HG03342 (cell line): ENCODE data around the gene ZNF433.
"Not testable (repeated sequence)": the region's sequence is repeated elsewhere in the genome, so short reads cannot be mapped to it uniquely, and the experiment has no call there.

ENCODE experiments used
- ATAC-seq: cut with Tn5 transposase; IDR thresholded peaks from one replicate; pipeline ENCODE4 v1.9.1; 2021; ENCODE audit warnings: mild to moderate bottlenecking, moderate library complexity; ENCODE audit not compliant: unreplicated experiment

ZNF433 gene

DNA sequence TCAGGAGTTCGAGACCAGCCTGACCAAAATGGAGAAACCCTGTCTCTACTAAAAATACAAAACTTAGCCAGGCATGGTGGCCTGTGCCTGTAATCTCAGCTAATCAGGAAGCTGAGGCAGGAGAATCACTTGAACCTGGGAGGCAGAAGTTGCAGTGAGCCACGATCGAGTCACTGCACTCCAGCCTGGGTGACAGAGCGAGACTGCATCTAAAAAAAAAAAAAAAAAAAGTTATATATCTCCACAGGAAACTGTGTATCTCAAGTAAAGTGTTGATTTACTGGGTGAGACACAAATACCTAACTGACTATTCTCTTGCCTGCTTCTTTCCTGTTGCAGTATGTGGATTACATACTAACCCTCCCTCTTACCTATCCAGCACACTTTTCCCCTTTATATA, 43.6 kb downstream of the ZNF433 start:
- not testable (repeated sequence) for ATAC-seq

GRCh38 chr19:11989112-11989456, 46.4 kb downstream of the ZNF433 start:
- no peak for ATAC-seq

- ATAC-seq, result peak; percentile 87
Observed at GRCh38 chr19:11987405-11988281, 47.8 kb downstream of the ZNF433 start.

DNA sequence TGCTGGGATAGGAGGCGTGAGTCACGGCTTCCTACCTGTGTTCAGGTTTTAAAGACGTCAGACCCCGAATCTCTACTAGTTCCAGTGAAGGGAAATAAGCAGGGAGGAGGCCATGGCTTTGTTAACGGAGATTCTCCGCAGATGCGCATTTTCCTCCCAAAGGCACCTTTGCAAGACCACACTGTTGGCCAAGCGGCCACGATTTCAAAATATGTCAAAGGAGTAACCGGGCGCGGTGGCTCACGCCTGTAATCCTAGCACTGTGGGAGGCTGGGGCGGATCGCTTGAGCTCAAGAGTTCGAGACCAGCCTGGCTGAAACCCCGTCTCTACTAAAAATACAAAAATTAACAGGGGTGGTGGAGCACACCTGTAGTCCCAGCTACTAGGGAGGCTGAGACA, 48.7 kb downstream of the ZNF433 start:
- no peak for ATAC-seq

- no peak for ATAC-seq
Observed at GRCh38 chr19:11984986-11985385, 50.5 kb downstream of the ZNF433 start.

DNA sequence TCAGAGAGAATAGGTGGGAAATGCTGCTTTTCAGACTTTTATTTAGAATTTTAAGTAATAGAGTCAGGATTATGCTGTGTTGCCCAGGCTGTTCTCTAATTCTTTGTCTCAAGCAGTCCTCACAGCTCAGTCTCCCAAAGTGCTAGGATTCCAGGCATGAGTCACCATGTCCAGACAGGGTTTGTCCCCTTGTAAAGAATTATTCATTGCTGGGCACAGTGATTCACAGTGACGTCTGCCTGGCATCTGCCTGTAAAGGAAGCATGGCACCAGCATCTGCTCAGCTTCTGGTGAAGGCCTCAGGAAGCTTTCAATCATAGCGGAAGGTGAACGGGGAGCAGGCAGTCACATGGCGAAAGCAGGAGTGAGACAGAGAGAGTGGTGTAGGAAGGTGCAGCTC, 53.0 kb downstream of the ZNF433 start:
- ATAC-seq, result no peak

- no peak for ATAC-seq
Observed at GRCh38 chr19:11979527-11979926, 56.0 kb downstream of the ZNF433 start.

DNA sequence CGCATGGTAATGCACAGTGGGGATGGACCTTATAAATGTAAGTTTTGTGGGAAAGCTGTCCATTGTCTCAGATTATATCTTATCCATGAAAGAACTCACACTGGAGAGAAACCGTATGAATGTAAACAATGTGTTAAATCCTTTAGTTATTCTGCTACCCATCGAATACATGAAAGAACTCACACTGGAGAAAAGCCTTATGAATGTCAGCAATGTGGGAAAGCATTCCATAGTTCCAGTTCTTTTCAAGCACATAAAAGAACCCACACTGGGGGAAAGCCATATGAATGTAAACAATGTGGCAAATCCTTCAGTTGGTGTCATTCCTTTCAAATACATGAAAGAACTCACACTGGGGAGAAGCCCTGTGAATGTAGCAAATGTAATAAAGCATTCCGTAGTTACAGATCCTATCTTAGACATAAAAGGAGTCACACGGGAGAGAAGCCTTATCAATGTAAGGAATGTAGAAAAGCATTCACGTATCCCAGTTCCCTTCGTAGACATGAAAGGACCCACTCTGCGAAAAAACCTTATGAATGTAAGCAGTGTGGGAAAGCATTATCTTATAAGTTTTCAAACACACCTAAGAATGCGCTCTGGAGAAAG, 56.9 kb downstream of the ZNF433 start:
- ATAC-seq, result no peak

DNA sequence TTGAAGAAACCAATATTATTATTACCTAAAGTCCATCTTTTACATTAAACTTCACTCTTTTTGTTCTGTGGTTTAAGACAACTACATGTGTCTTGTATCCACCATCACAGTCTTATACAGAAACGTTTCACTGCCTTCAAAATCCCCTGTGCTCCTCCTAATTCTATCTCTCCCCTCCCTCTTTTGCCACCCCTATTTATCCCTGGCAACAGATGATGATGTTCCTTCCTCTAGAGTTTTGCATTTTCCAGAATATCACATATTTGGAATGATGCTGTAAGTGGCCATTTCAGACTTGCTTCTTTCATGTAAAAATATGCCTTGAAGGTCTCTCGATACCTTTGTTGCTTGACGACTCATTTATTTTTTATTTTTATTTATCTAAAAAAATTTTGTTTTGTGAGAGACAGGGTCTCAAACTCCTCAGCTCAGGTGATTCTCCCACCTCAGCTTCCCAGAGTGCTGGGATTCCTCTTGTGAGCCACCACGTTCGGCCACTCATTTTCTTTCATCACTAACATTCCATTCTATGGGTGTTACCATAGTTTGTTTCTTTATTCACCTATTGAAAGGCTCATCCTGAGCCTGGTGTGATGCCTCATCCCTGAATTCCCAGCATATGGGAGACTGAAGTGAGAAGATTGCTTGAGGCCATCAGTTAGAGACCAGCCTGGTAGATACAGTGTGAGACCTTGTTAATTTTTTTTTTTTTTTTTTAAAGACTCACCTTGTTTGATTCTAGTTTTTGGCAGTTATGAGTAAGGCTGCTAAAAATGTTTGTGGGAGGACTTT, 62.3 kb downstream of the ZNF433 start:
- ATAC-seq, result no peak

- no peak for ATAC-seq
Observed at GRCh38 chr19:11971041-11971440, 64.4 kb downstream of the ZNF433 start.

- ATAC-seq, result no peak
Observed at GRCh38 chr19:11970174-11970573, 65.3 kb downstream of the ZNF433 start.

- ATAC-seq, result peak; percentile 83
Observed at GRCh38 chr19:11964858-11965645, 70.4 kb downstream of the ZNF433 start, which contains the start of gene ZNF763. ZNF763 (plus strand) TSS chr19:11965040; CDS start chr19:11965209, 169 bp downstream.
